ENCODE results near the gene LGI4.
"Not testable (repeated sequence)": the region's sequence is repeated elsewhere in the genome, so short reads cannot be mapped to it uniquely, and the experiment has no call there.

DNA sequence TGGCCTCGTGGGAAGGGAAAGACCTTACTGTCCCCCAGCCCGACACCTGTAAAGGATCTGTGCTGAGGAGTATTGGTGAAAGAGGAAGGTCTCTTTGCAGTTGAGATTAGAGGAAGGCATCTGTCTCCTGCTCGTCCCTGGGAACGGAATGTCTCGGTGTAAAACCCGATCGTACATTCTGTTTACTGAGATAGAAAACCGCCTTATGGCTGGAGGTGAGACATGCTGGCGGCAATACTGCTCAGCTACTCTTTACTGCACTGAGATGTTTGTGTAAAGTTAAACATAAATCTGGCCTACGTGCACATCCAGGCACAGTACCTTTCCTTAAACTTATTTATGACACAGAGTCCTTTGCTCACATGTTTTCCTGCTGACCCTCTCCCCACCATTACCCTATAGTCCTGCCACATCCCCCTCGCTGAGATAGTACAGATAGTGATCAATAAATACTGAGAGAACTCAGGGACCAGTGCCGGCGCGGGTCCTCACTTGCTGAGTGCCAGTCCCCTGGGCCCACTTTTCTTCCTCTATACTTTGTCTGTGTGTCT, 5.1 kb downstream of the LGI4 start:
- TF ChIP-seq, protein P1, sequence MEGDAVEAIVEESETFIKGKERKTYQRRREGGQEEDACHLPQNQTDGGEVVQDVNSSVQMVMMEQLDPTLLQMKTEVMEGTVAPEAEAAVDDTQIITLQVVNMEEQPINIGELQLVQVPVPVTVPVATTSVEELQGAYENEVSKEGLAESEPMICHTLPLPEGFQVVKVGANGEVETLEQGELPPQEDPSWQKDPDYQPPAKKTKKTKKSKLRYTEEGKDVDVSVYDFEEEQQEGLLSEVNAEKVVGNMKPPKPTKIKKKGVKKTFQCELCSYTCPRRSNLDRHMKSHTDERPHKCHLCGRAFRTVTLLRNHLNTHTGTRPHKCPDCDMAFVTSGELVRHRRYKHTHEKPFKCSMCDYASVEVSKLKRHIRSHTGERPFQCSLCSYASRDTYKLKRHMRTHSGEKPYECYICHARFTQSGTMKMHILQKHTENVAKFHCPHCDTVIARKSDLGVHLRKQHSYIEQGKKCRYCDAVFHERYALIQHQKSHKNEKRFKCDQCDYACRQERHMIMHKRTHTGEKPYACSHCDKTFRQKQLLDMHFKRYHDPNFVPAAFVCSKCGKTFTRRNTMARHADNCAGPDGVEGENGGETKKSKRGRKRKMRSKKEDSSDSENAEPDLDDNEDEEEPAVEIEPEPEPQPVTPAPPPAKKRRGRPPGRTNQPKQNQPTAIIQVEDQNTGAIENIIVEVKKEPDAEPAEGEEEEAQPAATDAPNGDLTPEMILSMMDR (IDR thresholded peaks at IDR 0.05; ENCODE audit: low read depth, low read length, poor library complexity, severe bottlenecking), result not testable (repeated sequence)
- TF ChIP-seq EZH2phosphoT487 (IDR thresholded peaks at IDR 0.05; ENCODE audit: borderline replicate concordance, low read length), result not testable (repeated sequence)

Measured in DOHH2 (cell line).